ENCODE results near the gene COQ9.

The COQ9 gene

DNA sequence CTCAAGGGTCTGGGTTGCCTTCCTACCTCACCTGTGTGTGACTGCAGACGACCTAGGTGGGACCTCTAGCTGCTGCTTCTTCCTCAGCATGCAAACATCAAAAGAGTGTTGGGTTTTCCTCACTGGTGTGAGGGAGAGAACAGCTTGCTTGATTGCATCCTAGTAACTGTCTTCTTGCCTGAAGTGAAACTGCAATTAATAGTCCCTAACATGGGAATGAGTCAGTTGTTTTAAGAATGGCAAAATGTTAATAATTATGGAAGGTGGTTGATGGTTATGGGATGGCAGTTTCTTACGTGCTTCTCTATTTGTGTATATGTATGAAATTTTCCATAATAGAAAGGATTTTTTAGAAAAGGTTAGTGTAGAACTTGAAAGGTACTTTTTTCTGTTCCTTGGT lies 21.1 kb downstream of the COQ9 start:
- no peak overlapping the region for H3K4me3 ChIP-seq (ENCODE audit: low read depth, low read length)
- no peak for DNase-seq (ENCODE audit: low read depth)
- TF ChIP-seq POLR2A (IDR thresholded peaks at IDR 0.05; ENCODE audit: extremely low read depth, insufficient read length), result no peak
- TF ChIP-seq, protein P1, sequence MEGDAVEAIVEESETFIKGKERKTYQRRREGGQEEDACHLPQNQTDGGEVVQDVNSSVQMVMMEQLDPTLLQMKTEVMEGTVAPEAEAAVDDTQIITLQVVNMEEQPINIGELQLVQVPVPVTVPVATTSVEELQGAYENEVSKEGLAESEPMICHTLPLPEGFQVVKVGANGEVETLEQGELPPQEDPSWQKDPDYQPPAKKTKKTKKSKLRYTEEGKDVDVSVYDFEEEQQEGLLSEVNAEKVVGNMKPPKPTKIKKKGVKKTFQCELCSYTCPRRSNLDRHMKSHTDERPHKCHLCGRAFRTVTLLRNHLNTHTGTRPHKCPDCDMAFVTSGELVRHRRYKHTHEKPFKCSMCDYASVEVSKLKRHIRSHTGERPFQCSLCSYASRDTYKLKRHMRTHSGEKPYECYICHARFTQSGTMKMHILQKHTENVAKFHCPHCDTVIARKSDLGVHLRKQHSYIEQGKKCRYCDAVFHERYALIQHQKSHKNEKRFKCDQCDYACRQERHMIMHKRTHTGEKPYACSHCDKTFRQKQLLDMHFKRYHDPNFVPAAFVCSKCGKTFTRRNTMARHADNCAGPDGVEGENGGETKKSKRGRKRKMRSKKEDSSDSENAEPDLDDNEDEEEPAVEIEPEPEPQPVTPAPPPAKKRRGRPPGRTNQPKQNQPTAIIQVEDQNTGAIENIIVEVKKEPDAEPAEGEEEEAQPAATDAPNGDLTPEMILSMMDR (IDR thresholded peaks at IDR 0.05; ENCODE audit: low read depth, low read length), result no peak
- TF ChIP-seq, protein P2, sequence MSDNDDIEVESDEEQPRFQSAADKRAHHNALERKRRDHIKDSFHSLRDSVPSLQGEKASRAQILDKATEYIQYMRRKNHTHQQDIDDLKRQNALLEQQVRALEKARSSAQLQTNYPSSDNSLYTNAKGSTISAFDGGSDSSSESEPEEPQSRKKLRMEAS (IDR thresholded peaks at IDR 0.05; ENCODE audit: low read depth, low read length), result no peak
- no peak for TF ChIP-seq MYC (IDR thresholded peaks at IDR 0.05; ENCODE audit: low read depth, low read length)

DNA sequence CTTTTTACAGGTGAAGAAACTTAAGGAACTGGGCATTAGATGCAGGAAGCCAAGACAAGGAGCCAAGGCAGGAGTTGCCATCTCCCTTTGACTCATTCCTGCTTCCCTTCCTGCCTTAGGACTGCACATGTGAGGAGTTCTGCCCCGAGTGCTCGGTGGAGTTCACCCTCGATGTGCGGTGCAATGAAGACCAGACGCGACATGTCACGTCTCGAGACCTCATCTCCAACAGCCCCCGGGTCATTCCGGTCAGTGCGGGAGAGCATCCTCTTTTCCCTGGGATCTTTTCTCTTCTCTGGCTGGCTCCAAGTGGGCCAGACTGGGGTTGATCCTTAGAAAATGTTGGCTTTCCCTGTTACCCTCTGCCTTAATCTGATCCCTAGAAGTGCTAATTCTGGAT lies 21.8 kb downstream of the COQ9 start:
- no peak overlapping the region for H3K4me3 ChIP-seq (ENCODE audit: low read depth, low read length)
- DNase-seq (ENCODE audit: low read depth), result no peak
- TF ChIP-seq, protein P1 (IDR thresholded peaks at IDR 0.05; ENCODE audit: low read depth, low read length), result no peak
- TF ChIP-seq, protein P2 (IDR thresholded peaks at IDR 0.05; ENCODE audit: low read depth, low read length), result no peak
- TF ChIP-seq POLR2A (IDR thresholded peaks at IDR 0.05; ENCODE audit: extremely low read depth, insufficient read length) (no peak), MYC (IDR thresholded peaks at IDR 0.05; ENCODE audit: low read depth, low read length) (no peak)

DNA sequence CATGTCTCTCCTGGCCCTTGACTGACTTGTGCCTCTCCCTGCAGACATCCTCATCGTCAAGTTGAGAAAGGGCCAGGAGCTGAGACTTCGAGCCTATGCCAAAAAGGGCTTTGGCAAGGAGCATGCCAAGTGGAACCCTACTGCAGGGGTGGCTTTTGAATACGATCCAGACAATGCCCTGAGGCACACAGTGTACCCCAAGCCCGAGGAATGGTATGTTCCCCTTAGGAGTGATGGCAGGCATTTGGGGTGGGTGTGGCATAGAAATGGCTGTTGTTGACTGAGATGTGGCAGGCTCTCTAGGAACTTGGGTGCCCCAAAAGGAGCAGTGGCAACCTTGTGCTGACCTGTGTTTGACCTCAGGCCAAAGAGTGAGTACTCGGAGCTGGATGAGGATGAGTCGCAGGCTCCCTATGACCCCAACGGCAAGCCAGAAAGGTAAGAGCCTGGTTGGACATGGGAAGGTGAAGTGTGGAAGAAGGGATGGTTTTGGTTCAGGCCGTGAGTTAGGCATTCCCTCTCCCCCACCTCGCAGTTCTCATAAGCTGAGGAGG lies 22.7 kb downstream of the COQ9 start:
- H3K4me3 ChIP-seq (ENCODE audit: low read depth, low read length), result no peak overlapping the region
- TF ChIP-seq POLR2A (IDR thresholded peaks at IDR 0.05; ENCODE audit: extremely low read depth, insufficient read length) (no peak), MYC (IDR thresholded peaks at IDR 0.05; ENCODE audit: low read depth, low read length) (no peak)
- TF ChIP-seq, protein P2 (IDR thresholded peaks at IDR 0.05; ENCODE audit: low read depth, low read length), result no peak
- TF ChIP-seq, protein P1 (IDR thresholded peaks at IDR 0.05; ENCODE audit: low read depth, low read length), result no peak
- no peak for DNase-seq (ENCODE audit: low read depth)

DNA sequence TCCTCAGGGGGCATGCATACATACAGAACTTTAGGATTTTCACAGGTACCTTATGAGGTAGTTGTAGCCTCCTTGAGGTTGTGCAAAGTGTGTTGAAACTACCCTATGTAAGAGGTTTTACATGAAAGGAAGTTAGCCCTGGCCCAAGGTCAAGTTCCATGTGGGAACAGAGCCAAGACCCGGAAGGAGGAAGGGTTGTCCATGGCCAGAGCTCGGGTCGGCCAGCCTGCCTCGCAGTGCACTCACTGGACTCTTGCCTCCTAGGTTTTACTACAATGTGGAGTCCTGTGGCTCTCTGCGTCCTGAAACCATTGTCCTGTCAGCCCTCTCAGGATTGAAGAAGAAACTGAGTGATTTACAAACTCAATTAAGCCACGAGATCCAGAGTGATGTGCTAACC lies 23.4 kb downstream of the COQ9 start:
- DNase-seq (ENCODE audit: low read depth), result no peak
- H3K4me3 ChIP-seq (ENCODE audit: low read depth, low read length), result no peak overlapping the region
- TF ChIP-seq, protein P2 (IDR thresholded peaks at IDR 0.05; ENCODE audit: low read depth, low read length), result no peak
- TF ChIP-seq, protein P1 (IDR thresholded peaks at IDR 0.05; ENCODE audit: low read depth, low read length), result no peak
- no peak for TF ChIP-seq MYC (IDR thresholded peaks at IDR 0.05; ENCODE audit: low read depth, low read length)
- no peak for TF ChIP-seq POLR2A (IDR thresholded peaks at IDR 0.05; ENCODE audit: extremely low read depth, insufficient read length)

DNA sequence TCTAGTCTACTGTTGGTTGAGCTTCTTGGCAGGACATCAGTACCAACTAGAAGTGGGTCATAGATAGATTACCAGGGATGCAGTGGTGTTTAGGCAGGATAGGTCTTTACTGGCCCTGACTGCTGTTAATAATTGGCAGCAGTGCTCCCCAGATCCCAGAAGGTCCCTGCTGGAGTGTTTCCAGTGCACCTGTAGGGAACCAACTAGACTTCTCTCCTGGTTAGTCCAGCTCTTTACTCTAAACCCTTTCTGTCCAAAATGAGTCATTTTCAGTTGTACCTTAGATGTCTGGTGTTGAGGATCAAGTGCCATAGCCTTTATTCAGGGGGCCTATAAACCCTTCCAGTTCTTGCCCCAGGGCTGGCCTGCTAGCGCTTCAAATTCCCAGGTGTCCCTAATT lies 23.9 kb downstream of the COQ9 start:
- TF ChIP-seq, protein P2 (IDR thresholded peaks at IDR 0.05; ENCODE audit: low read depth, low read length), result no peak
- TF ChIP-seq POLR2A (IDR thresholded peaks at IDR 0.05; ENCODE audit: extremely low read depth, insufficient read length), result no peak
- no peak for TF ChIP-seq MYC (IDR thresholded peaks at IDR 0.05; ENCODE audit: low read depth, low read length)
- TF ChIP-seq, protein P1 (IDR thresholded peaks at IDR 0.05; ENCODE audit: low read depth, low read length), result no peak
- DNase-seq (ENCODE audit: low read depth), result no peak

More for the DNA sequence above, 23.9 kb downstream of the COQ9 start:
- no peak overlapping the region for H3K4me3 ChIP-seq (ENCODE audit: low read depth, low read length)
